CD4-positive, alpha-beta T cell treated with Interferon gamma for 1 hour (primary cell): Measurements from ENCODE around the gene GPA33.

ENCODE experiments used
- DNase-seq: peaks from one replicate; pipeline ENCODE4 v3.0.0-alpha.2; 2020

GPA33 gene

GRCh38 chr1:167083871-167084270 lies 6.3 kb downstream of the GPA33 start:
- DNase-seq, result no peak

GRCh38 chr1:167083066-167083665 lies 7.0 kb downstream of the GPA33 start:
- no peak for DNase-seq

DNA sequence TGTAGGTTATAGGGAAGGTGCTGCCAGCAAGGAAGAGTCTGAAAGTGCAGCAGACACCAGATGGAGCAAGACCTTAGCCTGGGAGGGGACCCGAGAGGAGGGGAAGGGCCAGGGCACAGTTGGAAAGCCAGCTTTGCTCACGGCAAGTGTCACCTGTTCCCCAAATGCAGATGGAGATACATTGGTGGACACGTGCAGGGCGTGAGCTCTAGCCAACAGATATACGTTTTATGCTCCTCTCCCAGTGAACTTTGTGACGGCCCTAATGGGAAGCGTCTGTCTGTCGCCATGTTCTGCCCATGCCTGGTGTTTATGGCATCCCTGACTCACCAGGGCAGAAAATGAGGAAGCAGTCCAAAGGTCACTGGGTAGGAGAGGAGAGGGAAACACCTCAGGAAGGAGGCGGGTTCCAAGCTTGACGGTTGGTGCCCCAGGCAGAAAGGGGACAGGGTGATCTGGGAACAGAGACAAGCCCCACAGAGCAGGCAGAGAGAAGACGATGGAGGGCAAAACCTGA lies 7.6 kb downstream of the GPA33 start:
- peak; percentile 33 for DNase-seq

DNA sequence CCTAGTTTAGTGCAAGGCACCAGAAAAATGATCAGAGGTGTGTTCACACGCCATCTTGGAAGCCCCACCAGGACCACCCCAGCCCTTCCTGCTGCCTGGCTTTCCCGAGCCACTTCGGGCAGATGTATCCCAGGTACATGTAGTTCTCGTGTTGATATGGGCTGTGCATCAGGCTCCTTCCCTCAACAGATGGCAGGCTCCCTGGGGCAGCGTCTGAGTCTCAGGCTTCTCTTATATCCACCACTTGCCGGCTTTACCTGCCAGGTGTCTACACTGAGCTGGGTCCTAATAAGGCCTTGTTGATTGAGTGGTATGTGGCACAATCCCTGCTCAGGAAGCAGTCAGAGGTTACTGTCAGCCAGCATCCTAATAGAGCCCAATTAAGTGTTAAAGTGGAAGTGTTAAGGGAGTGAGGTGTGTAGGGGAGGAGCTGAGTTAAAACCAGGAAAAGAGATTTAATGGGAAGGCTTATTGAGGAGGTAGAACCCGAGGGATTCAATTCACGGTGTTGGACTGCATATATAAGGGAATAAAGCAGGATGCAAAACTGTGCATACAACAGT lies 8.5 kb downstream of the GPA33 start:
- no peak for DNase-seq

- no peak for DNase-seq
These were observed 12.3 kb downstream of the GPA33 start for GRCh38 chr1:167077868-167078210.

DNA sequence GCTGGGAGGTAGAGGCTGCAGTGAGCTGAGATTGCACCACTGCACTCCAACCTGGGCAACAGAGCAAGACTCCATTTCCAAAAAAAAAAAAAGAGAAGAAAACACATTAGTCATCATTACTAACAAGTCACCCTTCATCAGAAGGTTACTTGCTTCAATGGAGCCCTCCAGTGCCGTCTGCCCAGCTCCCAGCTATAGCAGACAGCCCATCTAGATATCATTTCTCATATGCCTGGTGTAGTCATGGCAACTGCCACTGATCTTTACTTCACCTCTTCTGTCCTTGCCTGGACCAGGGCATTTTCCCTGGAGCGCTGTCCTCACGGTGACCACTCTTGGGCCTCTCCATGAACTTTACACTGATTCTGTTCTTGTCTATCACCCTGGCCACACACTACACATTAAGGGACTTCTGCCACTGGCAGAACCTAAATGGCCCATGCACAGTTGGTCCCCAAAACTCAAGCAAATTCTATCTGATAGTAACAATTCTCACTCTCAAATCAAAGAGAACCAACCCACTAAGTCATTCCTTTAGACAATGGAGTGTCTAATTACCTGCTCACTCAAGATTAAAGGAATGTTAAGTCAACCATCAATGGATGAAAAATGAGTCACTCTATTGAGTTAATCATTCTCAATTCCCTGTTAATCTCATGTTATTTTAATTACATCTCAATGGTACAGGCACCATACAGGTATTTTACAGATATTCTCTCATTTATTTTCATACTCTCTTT lies 12.9 kb downstream of the GPA33 start:
- no peak for DNase-seq

- DNase-seq, result no peak
These were observed 14.0 kb downstream of the GPA33 start for GRCh38 chr1:167076136-167076710.

- DNase-seq, result no peak
These were observed 18.9 kb downstream of the GPA33 start for GRCh38 chr1:167071286-167071685.

DNA sequence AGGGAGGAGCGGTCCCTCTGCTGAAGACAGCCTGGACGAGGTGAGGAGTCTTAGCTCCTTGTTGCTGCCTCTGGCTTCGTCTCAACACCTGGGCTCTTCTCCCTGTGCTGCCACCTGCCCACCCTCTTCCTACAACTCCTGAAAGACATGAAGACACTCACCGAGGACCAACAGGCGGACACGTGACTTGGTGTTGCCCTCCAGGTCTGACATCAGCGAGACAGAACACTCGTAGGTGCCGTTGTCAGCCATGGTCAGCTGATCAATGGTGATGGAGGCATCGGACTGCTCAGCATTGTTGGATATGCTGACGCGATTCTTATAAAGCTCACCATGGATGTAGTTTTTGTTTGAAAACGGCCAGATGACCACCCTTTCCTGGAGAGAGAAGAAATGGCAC lies 21.4 kb downstream of the GPA33 start:
- DNase-seq, result no peak

DNA sequence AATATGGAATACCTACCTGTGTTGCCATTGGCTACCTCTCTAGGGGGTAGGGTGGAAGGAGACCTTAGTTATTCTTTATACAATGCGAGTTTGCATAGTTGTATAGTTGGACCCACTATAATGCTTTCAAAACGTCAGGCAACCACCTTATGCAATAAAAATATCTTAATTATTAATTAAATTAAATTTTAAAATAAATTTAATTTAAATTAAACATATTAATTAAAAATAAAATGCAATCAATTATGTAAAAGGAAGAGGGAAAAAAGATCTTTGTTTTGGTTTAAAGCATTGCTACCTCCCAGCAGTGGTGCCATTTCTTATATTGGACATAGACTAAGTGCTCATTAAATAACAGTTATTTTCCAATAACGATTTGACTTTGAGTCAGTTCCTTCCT lies 22.3 kb downstream of the GPA33 start:
- DNase-seq, result no peak

- DNase-seq, result peak; percentile 70
These were observed 23.6 kb downstream of the GPA33 start for GRCh38 chr1:167066333-167067122.

- DNase-seq, result no peak
These were observed 24.7 kb downstream of the GPA33 start for GRCh38 chr1:167065471-167065870.

DNA sequence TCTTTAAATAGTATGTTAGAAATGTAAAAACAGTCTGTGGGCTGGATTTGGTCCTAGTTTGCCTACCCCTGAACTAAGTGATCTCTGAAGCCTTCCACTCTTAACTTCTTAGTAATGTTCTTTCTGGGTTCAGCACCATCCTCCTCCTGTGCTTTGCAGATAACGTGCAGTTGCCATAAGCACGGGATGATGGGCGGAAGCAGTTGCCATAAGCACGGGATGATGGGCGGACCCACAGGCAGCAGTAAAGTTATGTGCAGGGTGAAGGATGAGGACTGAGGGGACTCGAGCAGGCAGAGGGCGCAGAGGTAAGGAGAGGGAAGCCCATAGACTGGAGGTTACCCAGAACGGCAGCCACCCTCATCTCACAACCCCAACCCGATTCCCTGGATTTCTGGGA lies 25.6 kb downstream of the GPA33 start:
- DNase-seq, result no peak

GRCh38 chr1:167061073-167061464 lies 29.1 kb downstream of the GPA33 start:
- no peak for DNase-seq

DNA sequence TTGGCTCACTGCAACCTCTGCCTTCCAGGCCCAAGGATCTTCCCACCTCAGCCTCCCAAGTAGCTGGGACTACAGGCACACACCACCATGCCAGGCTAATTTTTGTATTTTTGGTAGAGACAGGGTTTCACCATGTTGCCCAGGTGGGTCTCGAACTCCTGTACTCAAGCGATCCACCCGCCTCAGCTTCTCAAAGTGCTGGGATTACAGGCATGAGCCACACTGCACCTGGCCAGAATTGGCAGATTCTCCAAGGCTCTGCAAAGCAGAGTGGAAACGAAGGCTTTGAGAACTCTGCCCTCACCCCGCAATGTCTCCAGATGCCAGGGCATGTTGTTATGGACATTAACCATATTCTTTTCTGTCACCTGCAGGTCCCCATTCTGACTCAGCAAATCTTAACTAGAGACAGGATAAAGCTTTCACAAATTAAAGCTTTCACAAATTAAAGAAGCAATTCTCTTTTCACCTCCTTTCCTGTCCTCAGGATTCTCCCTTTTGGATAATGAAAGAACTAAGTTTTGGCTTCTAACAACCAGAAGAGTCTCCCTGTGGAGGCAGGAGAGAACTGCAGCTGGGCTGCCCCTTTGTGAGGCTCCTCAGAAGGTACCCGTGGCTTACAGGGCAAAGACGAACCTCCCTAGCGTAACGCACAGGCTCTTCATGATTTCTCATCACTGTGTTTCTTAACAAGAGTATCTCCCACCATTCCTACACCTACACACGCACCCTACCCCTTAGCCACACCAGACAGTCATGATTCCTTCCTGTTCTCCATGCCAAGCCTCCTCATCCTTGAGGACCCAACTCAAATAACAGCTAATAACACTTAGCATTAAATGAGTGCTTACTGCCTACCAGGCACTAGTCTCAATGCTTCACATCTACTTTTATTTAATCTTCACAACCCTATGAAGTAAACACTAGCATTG lies 29.8 kb downstream of the GPA33 start:
- no peak for DNase-seq

DNA sequence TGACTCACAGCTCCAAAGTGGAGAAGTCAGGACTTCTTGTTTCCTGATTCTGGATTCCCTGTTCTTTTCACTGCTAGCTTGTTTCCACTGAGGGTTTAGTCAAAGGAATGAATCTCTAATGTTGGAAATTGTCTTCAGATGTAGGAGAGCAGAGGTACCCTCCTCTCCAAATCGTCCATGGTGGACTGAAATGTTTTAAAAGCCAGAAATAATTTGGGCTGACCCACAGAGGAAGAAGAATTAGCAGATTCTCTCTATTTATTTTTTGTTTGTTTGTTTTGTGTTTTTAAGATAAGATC lies 30.4 kb downstream of the GPA33 start:
- no peak for DNase-seq

DNA sequence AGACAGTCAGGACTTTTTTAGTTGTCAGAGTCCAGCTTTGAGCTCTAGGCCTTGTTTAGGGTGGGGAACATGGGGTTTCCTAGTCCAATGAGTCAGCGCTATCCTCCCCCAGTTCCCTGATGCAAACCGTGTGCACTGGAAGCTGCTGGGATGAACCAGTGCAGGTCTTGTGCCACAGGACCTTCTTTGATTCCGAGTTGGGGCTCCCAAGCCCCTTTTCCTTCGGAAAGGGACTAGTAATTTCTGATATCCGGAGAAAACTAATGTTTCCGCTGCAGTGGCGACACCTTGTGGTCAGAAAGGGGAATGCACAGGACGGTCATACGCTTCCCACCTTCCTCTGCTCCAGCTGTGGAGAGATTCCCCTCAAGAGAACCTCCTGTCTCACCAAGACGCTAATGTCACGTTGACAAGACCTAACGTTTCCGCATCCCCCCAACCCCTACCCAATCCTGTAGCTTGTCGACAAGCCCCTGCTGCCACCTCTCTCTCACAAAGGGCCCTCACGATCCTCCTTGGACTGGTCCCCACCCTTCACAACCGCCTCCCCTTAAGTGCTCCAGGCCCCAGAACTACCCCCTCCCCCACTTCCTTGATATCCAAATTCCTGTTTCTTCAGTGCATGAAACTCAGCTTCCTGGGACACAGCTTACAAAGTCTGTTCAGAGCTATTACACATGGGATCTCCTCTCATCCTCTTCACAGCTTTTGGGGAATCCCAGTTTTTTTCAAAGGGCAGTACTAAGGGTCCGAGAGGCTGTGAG lies 30.9 kb downstream of the GPA33 start:
- DNase-seq, result peak; percentile 43

DNA sequence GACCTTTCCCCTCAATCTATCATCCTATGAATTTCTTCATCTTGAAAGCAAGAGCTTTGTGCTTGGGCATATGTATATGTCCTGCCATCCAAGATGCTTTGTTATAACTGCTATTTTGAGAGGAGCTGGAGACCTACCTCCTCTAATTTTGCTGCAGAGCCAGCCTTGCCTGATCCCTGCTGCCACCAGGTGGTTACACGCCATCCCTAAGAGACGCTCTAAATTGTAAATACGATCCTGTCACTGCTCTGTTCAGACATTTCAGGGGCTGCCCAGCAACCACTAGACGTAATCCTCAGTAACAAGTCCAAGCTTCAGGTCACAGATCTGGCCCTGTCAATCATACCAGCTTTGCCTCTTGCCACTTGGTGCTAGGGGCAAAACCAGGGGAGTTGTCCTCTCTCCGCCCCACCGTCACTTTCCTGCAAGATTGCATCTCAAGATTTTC lies 32.9 kb downstream of the GPA33 start:
- DNase-seq, result no peak

DNA sequence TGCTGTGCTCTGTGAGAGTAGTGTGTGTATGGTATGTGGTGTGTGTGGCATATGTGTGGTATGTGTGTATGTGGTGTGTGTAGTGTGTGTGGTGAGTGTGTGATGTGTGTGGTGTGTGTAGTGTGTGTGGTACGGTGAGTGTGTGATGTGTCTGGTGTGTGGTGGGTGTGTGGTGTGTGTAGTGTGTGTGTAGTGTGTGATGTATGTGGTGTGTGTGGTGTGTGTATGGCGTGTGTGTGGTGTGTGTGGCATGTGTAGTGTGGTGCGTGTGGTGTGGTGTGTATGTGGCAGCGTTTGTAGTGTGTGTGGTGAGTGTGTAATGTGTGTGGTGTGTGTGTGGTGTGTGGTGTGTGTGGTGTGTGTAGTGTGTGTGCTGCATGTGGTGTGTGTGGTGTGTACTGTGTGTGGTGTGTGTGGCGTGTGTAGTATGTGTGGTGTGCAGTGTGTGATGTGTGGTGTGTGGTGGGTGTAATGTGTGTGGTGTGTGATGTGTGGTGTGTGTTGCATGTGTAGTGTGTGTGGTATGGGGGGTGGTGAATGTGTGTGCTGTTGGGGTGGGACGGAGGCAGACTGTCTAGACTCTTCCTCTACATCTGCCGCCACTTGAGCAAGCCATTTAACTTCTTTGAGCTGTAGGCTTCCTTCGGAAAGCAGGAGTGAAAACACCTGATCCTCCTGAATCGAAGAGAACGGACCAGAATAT lies 33.5 kb downstream of the GPA33 start:
- no peak for DNase-seq

GRCh38 chr1:167054946-167055630 lies 35.1 kb downstream of the GPA33 start:
- no peak for DNase-seq
